Measurements from ENCODE around the gene TMEM184A.
"Not testable (repeated sequence)": the region's sequence is repeated elsewhere in the genome, so short reads cannot be mapped to it uniquely, and the experiment has no call there.

TMEM184A gene

GRCh38 chr7:1588978-1589377 is 33.0 kb upstream of the TMEM184A start:
- no peak for DNase-seq

DNA sequence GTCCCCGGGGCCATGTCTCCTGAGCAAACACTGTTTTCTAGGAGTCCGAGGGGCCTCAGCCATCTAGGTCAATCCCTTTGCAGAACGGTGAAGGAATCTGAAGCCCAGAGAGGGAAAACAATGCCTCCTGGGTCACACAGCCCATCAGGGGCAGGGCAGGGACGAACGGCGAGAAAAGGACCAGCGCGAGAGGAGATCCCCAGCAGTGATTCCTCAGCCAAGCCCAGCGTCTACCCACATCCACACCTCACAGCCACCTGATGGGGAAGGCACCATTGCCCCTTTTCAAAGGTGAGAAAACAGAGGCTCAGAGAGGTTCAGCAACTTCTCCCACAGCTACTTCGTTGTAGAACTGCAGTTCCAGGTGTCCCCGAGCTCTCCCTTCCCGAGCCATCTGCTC is 31.7 kb upstream of the TMEM184A start:
- DNase-seq = no peak

- no peak for DNase-seq
These were observed 31.1 kb upstream of the TMEM184A start for GRCh38 chr7:1586827-1587705.

- no peak for DNase-seq
These were observed 30.3 kb upstream of the TMEM184A start for GRCh38 chr7:1586126-1586826.

- DNase-seq = no peak
These were observed 29.4 kb upstream of the TMEM184A start for GRCh38 chr7:1585142-1585981.

DNA sequence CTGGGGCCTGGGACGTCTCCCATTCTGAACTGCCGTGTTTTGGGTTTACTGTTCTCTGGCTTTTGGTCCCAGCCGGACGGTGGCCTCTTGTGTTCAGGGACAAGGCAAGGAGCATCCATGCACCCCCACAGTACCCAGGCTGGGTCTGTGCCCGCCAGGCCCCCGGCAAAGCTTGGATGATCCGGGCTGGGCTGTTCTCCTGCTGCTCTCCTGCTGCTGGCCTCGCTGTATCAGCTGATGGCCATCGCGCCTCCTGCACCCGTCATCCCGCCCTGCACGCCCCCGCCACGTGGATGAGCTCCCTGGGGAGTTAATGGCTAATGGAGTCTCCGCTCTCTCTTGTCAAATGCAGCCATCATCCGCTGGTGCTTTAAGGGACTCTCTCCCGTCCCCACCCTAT is 28.7 kb upstream of the TMEM184A start:
- no peak for DNase-seq

DNA sequence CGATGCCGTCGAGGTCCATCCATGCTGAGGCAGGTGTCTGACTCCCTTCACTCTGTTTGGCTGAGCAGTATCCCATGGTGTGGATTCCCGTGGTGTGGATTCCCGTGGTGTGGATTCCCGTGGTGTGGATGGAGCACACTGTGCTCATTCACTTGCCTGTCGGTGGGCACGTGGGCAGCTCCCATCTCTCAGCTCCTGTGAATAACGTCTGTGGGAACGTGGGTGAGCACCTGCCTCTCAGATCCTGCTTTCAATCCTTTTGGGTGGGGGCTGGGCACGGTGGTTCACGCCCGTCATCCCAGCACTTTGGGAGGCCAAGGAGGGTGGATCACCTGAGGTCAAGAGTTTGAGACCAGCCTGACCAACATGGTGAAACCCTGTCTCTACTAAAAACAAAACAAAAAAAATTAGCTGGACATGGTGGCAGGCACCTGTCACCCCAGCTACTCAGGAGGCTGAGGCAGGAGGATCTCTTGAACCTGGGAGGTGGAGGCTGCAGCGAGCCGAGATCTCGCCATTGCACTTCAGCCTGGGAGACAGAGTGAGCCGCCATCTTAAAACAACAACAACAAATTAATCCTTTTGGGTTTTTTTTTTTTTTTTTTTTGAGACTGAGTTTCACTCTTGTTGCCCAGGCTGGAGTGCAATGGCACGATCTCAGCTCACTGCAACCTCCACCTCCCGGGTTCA is 27.4 kb upstream of the TMEM184A start:
- not testable (repeated sequence) for DNase-seq

DNA sequence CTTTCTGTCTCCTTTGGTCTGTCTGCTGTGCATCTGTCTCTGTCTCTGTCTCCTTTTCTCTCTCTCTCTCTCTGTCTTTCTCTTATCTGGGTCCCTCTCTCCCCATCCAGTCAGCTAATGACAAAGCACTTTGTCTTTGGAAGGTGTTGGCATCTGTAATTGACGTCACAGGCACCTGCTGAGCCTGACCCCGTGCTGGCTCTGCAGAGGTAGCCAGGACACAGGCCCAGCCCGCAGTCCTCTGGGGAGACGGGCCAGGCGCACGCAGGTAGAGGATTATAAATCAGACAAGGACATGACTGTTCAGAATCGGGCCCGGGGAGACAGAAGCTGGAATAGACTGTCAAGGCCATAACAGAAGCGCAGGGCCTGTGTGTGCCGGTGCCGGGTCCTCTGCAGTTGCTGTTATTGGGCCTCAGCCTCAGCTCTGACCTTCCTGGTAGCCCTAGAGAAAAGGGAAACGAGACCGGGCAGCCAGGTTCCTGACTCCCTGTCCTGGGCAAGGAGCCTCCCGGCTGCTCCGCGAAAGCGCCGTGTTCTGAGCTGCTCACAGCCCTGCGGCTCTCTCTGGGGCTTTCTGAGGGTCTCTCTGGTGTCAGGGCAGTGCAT is 24.5 kb upstream of the TMEM184A start:
- DNase-seq = no peak

- peak; percentile 39 for DNase-seq
These were observed 23.7 kb upstream of the TMEM184A start for GRCh38 chr7:1579481-1580421.

DNA sequence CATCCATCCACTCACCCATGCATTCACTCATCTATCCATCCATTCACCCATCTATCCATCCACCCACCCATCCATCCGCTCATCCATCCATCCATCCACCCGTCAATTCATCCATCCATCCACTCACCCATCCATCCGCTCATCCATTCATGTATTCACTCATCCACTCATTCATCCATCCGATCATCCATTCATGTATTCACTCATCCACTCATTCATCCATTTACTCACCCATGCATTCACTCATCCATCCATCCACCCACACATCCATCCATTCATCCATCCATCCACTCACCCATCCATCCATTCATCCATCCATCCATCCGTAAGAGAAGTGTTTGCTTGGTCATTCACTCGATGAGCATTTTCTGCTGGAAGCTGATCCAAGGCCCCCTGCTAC is 22.5 kb upstream of the TMEM184A start:
- DNase-seq = no peak

GRCh38 chr7:1576521-1577253 is 20.7 kb upstream of the TMEM184A start:
- DNase-seq = no peak

- no peak for DNase-seq
These were observed 19.8 kb upstream of the TMEM184A start for GRCh38 chr7:1575809-1576208.

GRCh38 chr7:1572111-1572822 is 16.3 kb upstream of the TMEM184A start:
- DNase-seq = no peak

DNA sequence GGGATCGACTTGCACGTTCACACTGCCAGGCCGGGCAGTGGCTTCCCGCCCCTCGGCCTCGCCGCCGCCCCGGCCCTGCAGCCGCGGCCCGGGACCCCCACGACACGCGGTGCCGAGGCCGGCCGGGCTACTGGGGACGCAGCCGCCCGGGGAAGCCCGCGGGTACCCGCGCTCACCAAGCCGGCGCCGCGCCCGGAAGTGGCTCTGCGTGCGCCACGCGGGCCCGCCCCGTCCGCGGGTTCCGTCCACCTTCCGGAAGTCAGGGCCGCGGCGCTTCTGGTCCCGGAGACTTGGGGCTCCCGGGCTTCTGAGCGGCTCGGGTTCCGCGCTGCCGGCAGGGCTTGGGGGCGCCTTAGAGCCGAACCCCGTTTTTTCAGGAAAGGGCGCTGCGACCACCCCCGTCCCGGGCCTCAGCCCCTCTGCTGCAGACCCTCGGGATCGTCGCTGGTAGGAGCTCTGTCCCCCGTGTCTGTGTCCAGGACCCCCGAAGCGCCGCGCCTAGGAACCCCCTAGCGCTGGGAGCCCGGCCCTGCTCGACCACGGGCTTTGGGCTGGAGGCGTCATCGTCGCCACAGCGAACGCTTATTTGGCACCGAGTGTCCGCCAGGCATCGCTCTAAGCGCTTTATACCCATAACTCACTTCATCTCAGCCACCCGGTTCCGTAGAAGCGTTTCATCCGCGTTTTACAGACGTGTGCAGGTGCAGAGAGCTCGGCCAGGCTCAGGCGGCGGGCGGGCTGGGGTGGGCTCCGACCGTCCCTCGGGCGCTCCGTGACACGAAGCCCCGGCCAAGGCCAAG is 14.0 kb upstream of the TMEM184A start, which contains the start of gene PSMG3:
Gene PSMG3, minus strand, starts transcription at position 200 of the 800 bp plus-strand sequence. CDS start 693 bp downstream, outside the sequence.
- DNase-seq = peak; percentile 93

DNA sequence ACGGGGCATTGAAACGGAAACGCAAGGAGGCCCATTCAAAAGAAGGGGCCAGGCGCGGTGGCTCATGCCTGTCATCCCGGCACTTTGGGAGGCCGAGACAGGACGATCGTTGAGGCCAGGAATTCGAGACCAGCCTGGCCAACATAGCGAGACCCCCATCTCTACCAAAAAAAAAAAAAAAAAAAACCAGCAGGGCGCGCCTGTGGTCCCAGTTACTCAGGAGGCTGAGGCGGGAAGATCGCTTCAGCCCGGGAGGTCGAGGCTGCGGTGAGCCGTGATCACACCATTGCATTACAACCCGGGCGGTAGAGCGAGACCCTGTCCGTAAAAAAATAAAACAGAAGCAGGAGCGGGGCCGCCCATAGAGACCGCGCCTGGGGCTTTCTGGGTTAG is 13.4 kb upstream of the TMEM184A start:
- no peak for DNase-seq

GRCh38 chr7:1569016-1569415 is 13.0 kb upstream of the TMEM184A start:
- DNase-seq = no peak

- DNase-seq = no peak
These were observed 12.0 kb upstream of the TMEM184A start for GRCh38 chr7:1567896-1568510.
